CD4-positive, alpha-beta T cell (primary cell): ENCODE measurements around the gene SPATA2L. TPM values are rescaled to one million over a fixed set of nuclear protein-coding genes. Genes with fewer than 3 reads are reported as not detected.
A peak's percentile ranks its signal among the peaks of the same experiment; 100 is the strongest.

ENCODE experiments used
- ATAC-seq: fragments of 200-7000 bp; cut with Tn5 transposase; one replicate; pipeline ENCODE4 v1.10.0; 2022; ENCODE audit warnings: mild to moderate bottlenecking; ENCODE audit not compliant: poor library complexity
- CTCF ChIA-PET: fragments of 350-600 bp; sonication (Branson Sonifier 250); formaldehyde crosslinking; loops from one replicate; lab custom pipeline; 2021; ENCODE audit warnings: antibody characterized with exemption, inconsistent platforms; lab: Charles Lee
- POLR2A ChIA-PET: fragments of 350-600 bp; sonication (Branson Sonifier 250); formaldehyde crosslinking; loops from one replicate; lab custom pipeline; 2021; ENCODE audit warnings: antibody characterized with exemption, inconsistent platforms; lab: Charles Lee
- DNase-seq, 14 experiments: peaks; one replicate each; pipeline ENCODE4 v3.0.0-alpha.2; 2013 to 2020; ENCODE audit warnings: mixed read lengths in 2 of 14
- H3K27ac ChIP-seq, 2 donors: one replicate each; pipeline versions ENCODE4 v1.5.1 to v1.7.0; 2013; ENCODE audit warnings: low read length in 2 of 2, low read depth in 1 of 2, mild to moderate bottlenecking in 1 of 2
- H3K27me3 ChIP-seq, 2 experiments: 1 replicate in 1 of 2; 2 replicates in 1 of 2; pipeline versions ENCODE4 v1.6.1 to v1.7.0; 2013; ENCODE audit warnings: low read length in 2 of 2, control low read depth in 1 of 2, mild to moderate bottlenecking in 1 of 2, moderate library complexity in 1 of 2; ENCODE audit not compliant: insufficient read depth in 2 of 2, control insufficient read depth in 1 of 2
- H3K36me3 ChIP-seq: one replicate; pipeline ENCODE4 v1.6.1; 2013; ENCODE audit warnings: low read length, control low read depth; ENCODE audit not compliant: insufficient read depth
- H3K4me1 ChIP-seq: one replicate; pipeline ENCODE4 v1.6.1; 2013; ENCODE audit warnings: low read length, control low read depth; ENCODE audit not compliant: insufficient read depth
- H3K4me3 ChIP-seq: one replicate; pipeline ENCODE4 v1.5.1; 2013; ENCODE audit warnings: mild to moderate bottlenecking, low read length, moderate library complexity
- H3K9me3 ChIP-seq, 2 experiments: 1 replicate in 1 of 2; 2 replicates in 1 of 2; pipeline versions ENCODE4 v1.6.1 to v1.7.0; 2013; ENCODE audit warnings: low read length in 2 of 2, mild to moderate bottlenecking in 2 of 2, control low read depth in 1 of 2, moderate library complexity in 1 of 2; ENCODE audit not compliant: control insufficient read depth in 1 of 2, insufficient read depth in 1 of 2
- H3K27ac Mint-ChIP-seq: one replicate; pipeline ENCODE4 v1.8.0; 2020; ENCODE audit warnings: mixed read lengths
- H3K27me3 Mint-ChIP-seq: one replicate; pipeline ENCODE4 v1.8.0; 2021; ENCODE audit warnings: mixed read lengths
- H3K36me3 Mint-ChIP-seq: one replicate; pipeline ENCODE4 v1.8.0; 2021; ENCODE audit warnings: low read depth, mixed read lengths
- H3K4me1 Mint-ChIP-seq: one replicate; pipeline ENCODE4 v1.8.0; 2021; ENCODE audit warnings: low read depth, mixed read lengths
- H3K4me3 Mint-ChIP-seq: one replicate; pipeline ENCODE4 v1.8.0; 2020; ENCODE audit warnings: mild to moderate bottlenecking, mixed read lengths
- H3K9me3 Mint-ChIP-seq: one replicate; pipeline ENCODE4 v1.8.0; 2020; ENCODE audit warnings: mixed read lengths
- CTCF ChIP-seq: fragments of 200-600 bp; IDR thresholded peaks from one replicate; pipeline ENCODE4 v1.8.0; 2022; ENCODE audit warnings: antibody characterized with exemption, mild to moderate bottlenecking
- intact Hi-C, 2 experiments: fragments of 100-400 bp; cut with DNase I in 1 of 2; cut with micrococcal nuclease in 1 of 2; formaldehyde crosslinking; loops; one replicate each; pipeline versions ENCODE4 v1.15.1 to v1.9.0; 2023 to 2025; cut with DNase I, micrococcal nuclease
- total RNA-seq, 174 experiments: library from RNA in 2 of 174; stranded (reverse) in 2 of 174; gene quantifications; one replicate each; pipeline ENCODE4 v1.2.3 and lab custom pipeline; 2021 to 2026

The SPATA2L gene
- total RNA-seq, 2 experiments from 2014 or later = 26.1 to 28.3 TPM

- POLR2A ChIA-PET = interaction anchor here (0.5 to 5.0 kb wide), 24 partner anchors 8 to 216 kb away, joined by 3 to 89 read pairs (median 5); partner anchors contain the start of genes CDK10, SPATA2L and TCF25
- Histone ChIP-seq H3K27me3 (no peaks in the 10 kb centered on the region), H3K36me3 (peaks cover 57% of the 10 kb centered on the region), H3K9me3 (peaks cover 0 to 4% of the 10 kb centered on the region in 2 experiments), H3K27ac (peak overlapping the region; percentile 61 to 94), H3K4me1 (peaks cover 81% of the 10 kb centered on the region), H3K4me3 (peak overlapping the region; percentile 87)
- peak; percentile 60 for ATAC-seq
- Mint-ChIP-seq H3K4me1 (peaks cover 45% of the 10 kb centered on the region), H3K4me3 (peak overlapping the region; percentile 99), H3K27me3 (no peaks in the 10 kb centered on the region), H3K36me3 (peaks cover 49% of the 10 kb centered on the region), H3K27ac (peak overlapping the region; percentile 98), H3K9me3 (no peaks in the 10 kb centered on the region)
- peak; percentile 67 to 94 (median 82) for DNase-seq
- CTCF ChIA-PET = interaction anchor here (1.1 to 5.8 kb wide), 7 partner anchors 11 to 137 kb away, joined by 3 to 37 read pairs (median 5); partner anchors contain the start of gene SPATA2L
- no peak for TF ChIP-seq CTCF
- intact Hi-C loops = loop anchor here (1.0 to 5.0 kb wide), 4 partner anchors 14 to 94 kb away; partner anchors contain the start of genes FANCA (in 1 of the 2) and SPATA2L (in 1 of the 2)
These were observed 22.1 kb upstream of the SPATA2L start for GRCh38 chr16:89723279-89724250.

- Mint-ChIP-seq H3K36me3 (peaks cover 43% of the 10 kb centered on the region), H3K4me3 (peak overlapping the region; percentile 99), H3K27ac (peak overlapping the region; percentile 98), H3K4me1 (peaks cover 41% of the 10 kb centered on the region), H3K27me3 (no peaks in the 10 kb centered on the region), H3K9me3 (no peaks in the 10 kb centered on the region)
- ChIA-PET CTCF (interaction anchor here (1.1 to 5.8 kb wide), 5 partner anchors 10 to 63 kb away, joined by 3 to 37 read pairs (median 6); partner anchors contain the start of gene SPATA2L), POLR2A (interaction anchor here (0.6 to 5.0 kb wide), 13 partner anchors 10 to 150 kb away, joined by 3 to 89 read pairs (median 5); partner anchors contain the start of genes SPATA2L and TCF25)
- Histone ChIP-seq H3K36me3 (peaks cover 48% of the 10 kb centered on the region), H3K4me3 (peak overlapping the region; percentile 87), H3K9me3 (peaks cover 0 to 4% of the 10 kb centered on the region in 2 experiments), H3K27me3 (no peaks in the 10 kb centered on the region), H3K4me1 (peaks cover 73% of the 10 kb centered on the region), H3K27ac (peak overlapping the region; percentile 69 to 94)
- DNase-seq (peak; percentile 56 to 90 (median 80)), ATAC-seq (peak; percentile 43)
- no peak for TF ChIP-seq CTCF
- intact Hi-C loops = loop anchor here (1.0 to 5.0 kb wide), 5 partner anchors 15 to 95 kb away; partner anchors contain the start of genes FANCA (in 1 of the 2) and SPATA2L (in 1 of the 2)
These were observed 21.1 kb upstream of the SPATA2L start for GRCh38 chr16:89722392-89723278.
